Ovary (tissue), 9 donors: ENCODE data around the gene GUCY2D. TPM values are rescaled to one million over a fixed set of nuclear protein-coding genes. Genes with fewer than 3 reads are reported as not detected.

Experiments
- DNase-seq, 5 donors: peaks; one replicate each; pipeline ENCODE4 v3.0.0-alpha.2; 2019 to 2020
- H3K27ac ChIP-seq, 2 donors: fragments of 200-600 bp; one replicate each; pipeline versions ENCODE4 v1.5.1 to v1.8.0; 2019 to 2022
- H3K27me3 ChIP-seq: fragments of 200-600 bp; one replicate; pipeline ENCODE4 v1.8.0; 2022
- H3K36me3 ChIP-seq: fragments of 200-600 bp; sonication (generic); one replicate; pipeline ENCODE4 v1.5.1; 2019
- H3K4me1 ChIP-seq: one replicate; pipeline ENCODE4 v1.8.1; 2013; ENCODE audit warnings: mild to moderate bottlenecking, moderate library complexity; ENCODE audit not compliant: insufficient read depth
- H3K4me3 ChIP-seq: fragments of 200-600 bp; sonication (generic); one replicate; pipeline ENCODE4 v1.5.1; 2017
- H3K9me3 ChIP-seq, 2 donors: fragments of 200-600 bp in 1 of 2; sonication (generic) in 1 of 2; one replicate each; pipeline versions ENCODE4 v1.5.1 to v1.8.1; 2013 to 2019; ENCODE audit warnings: mild to moderate bottlenecking in 1 of 2, moderate library complexity in 1 of 2
- CTCF ChIP-seq, 3 donors: fragments of 450-650 bp in 2 of 3; fragments of 200-600 bp in 1 of 3; IDR thresholded peaks; one replicate each; pipeline versions ENCODE4 v1.5.1 to v1.8.0; 2016 to 2022; ENCODE audit warnings: antibody characterized with exemption in 3 of 3, mild to moderate bottlenecking in 1 of 3
- EP300 ChIP-seq: sonication (generic); formaldehyde crosslinking; IDR thresholded peaks from one replicate; pipeline ENCODE4 v1.6.1; 2017; ENCODE audit warnings: antibody characterized with exemption
- POLR2A ChIP-seq: fragments of 450-650 bp; IDR thresholded peaks from one replicate; pipeline ENCODE4 v1.6.1; 2017; ENCODE audit warnings: antibody characterized with exemption, mild to moderate bottlenecking, moderate library complexity
- WGBS, 3 donors: extraction: QIAGEN DNeasy Blood & Tissue Kit in 1 of 3; methylation state at CpG; one replicate each; pipeline versions ENCODE4 v1.1.5 to v1.1.7; 2013 to 2017; 5-methylcytosine and 5-hydroxymethylcytosine counted together
- intact Hi-C, 4 donors: fragments of 100-400 bp; cut with DNase I; formaldehyde crosslinking; loops; one replicate each; pipeline versions ENCODE4 v1.11.0 to v1.15.1; 2022 to 2023
- polyA plus RNA-seq, 2 donors: library from polyadenylated mRNA; stranded (reverse); fragments of 200-250 nt in 1 of 2; fragments of 350-450 nt in 1 of 2; fragmentation: Illumina TruSeq in 1 of 2; extraction: RNeasy Lipid Tissue Mini Kit (QIAGEN cat#74804) in 1 of 2; gene quantifications; one replicate each; pipeline ENCODE4 v1.2.3, GENCODE V29; 2013 to 2014
- total RNA-seq, 7 donors: library from RNA; depleted of rRNA in 2 of 7; stranded (reverse); fragments of >200 nt in 2 of 7; fragmentation: NEBNext Ultra II Directional in 3 of 7; extraction: Animal tissue kit (Norgen Biotek cat#: 25700) in 3 of 7; gene quantifications; one replicate each; pipeline versions ENCODE4 v1.1.0 to v1.2.4, GENCODE V29; 2016 to 2023
- donor health status: DM: no; HTN: no; CAD: no; lungs with moderate emphysema.
- donor health status: DM: no; HTN: no; CAD: no.
- donor health status: Bipolar disorder and iron deficiency.
- donor health status: DM: yes; HTN: yes; CAD: no.
- donor health status: DM: no; HTN: no; CAD: no.
- donor health status: DM: yes; HTN: yes; CAD: no.

The GUCY2D gene
- total and polyA plus RNA-seq, 9 donors: 0.05 to 0.42 (median 0.10) TPM; not detected in 6

- TF ChIP-seq EP300 (no peak), CTCF (IDR thresholded peaks at IDR 0.05) (no peak), POLR2A (no peak)
- no peak for DNase-seq
- Histone ChIP-seq H3K27me3 (no peaks in the 10 kb centered on the region), H3K27ac (no peak within 1 kb of the TSS), H3K4me3 (no peak within 1 kb of the TSS), H3K36me3 (no peaks in the 10 kb centered on the region), H3K4me1 (no peaks in the 10 kb centered on the region), H3K9me3 (no peaks in the 10 kb centered on the region)
- WGBS, 3 donors: 7 to 9% (median 8%) methylated on average over 28 to 37 of the region's 37 CpGs
- intact Hi-C loops: no loop called here
These were observed 36.7 kb downstream of the GUCY2D start, which contains the start of gene ALOX15B for GRCh38 chr17:8038954-8039610. Gene ALOX15B (plus strand): TSS chr17:8039059. CDS start chr17:8039156, 97 bp downstream.

GRCh38 chr17:8039611-8040168 is 37.3 kb downstream of the GUCY2D start:
- 48 to 55% (median 49%) methylated on average over 11 of the region's 11 CpGs for WGBS, 3 donors
- Histone ChIP-seq H3K27me3 (no peaks in the 10 kb centered on the region), H3K4me3 (no peak overlapping the region), H3K9me3 (no peaks in the 10 kb centered on the region), H3K36me3 (no peaks in the 10 kb centered on the region), H3K27ac (no peak overlapping the region), H3K4me1 (no peaks in the 10 kb centered on the region)
- DNase-seq: no peak
- intact Hi-C loops: no loop called here
- TF ChIP-seq CTCF (IDR thresholded peaks at IDR 0.05) (no peak), EP300 (no peak), POLR2A (no peak)

GRCh38 chr17:8041249-8041928 is 39.0 kb downstream of the GUCY2D start:
- no peak overlapping the region for H3K4me3 ChIP-seq
- 60 to 66% (median 65%) methylated on average over 8 of the region's 8 CpGs for WGBS, 3 donors
- H3K27ac ChIP-seq: no peak overlapping the region
- intact Hi-C loops: no loop called here
- H3K4me1 ChIP-seq: no peaks in the 10 kb centered on the region
- H3K27me3 ChIP-seq: no peaks in the 10 kb centered on the region
- H3K36me3 ChIP-seq: no peaks in the 10 kb centered on the region
- TF ChIP-seq POLR2A: no peak
- TF ChIP-seq EP300: no peak
- no peak for TF ChIP-seq CTCF (IDR thresholded peaks at IDR 0.05)
- no peaks in the 10 kb centered on the region for H3K9me3 ChIP-seq
- DNase-seq: no peak

- H3K4me1 ChIP-seq: no peaks in the 10 kb centered on the region
- intact Hi-C loops: no loop called here
- H3K27me3 ChIP-seq: no peaks in the 10 kb centered on the region
- no peak overlapping the region for H3K27ac ChIP-seq
- H3K36me3 ChIP-seq: no peaks in the 10 kb centered on the region
- TF ChIP-seq EP300: no peak
- TF ChIP-seq CTCF (IDR thresholded peaks at IDR 0.05): no peak
- TF ChIP-seq POLR2A: no peak
- no peak for DNase-seq
- H3K9me3 ChIP-seq: no peaks in the 10 kb centered on the region
- no peak overlapping the region for H3K4me3 ChIP-seq
These were observed 39.6 kb downstream of the GUCY2D start for GRCh38 chr17:8041979-8042378.
